Transverse colon (tissue), 4 donors: ENCODE data around the gene NAT16. TPM values are rescaled to one million over a fixed set of nuclear protein-coding genes. Genes with fewer than 3 reads are reported as not detected.

Source experiments
- DNase-seq: peaks from one replicate; pipeline ENCODE4 v3.0.0-alpha.2; 2019
- H3K27ac ChIP-seq, 4 donors: fragments of 200-600 bp; sonication (generic); 2 replicates each; pipeline ENCODE4 v1.5.1; 2016 to 2018; ENCODE audit warnings: inconsistent platforms in 4 of 4
- H3K27me3 ChIP-seq: fragments of 200-600 bp; sonication (generic); 2 replicates; pipeline ENCODE4 v1.5.1; 2017; ENCODE audit warnings: inconsistent platforms
- H3K36me3 ChIP-seq, 4 donors: fragments of 200-600 bp; sonication (generic); 2 replicates each; pipeline ENCODE4 v1.5.1; 2017 to 2019; ENCODE audit warnings: inconsistent platforms in 4 of 4
- H3K4me1 ChIP-seq, 4 donors: fragments of 200-600 bp; sonication (generic); 2 replicates each; pipeline ENCODE4 v1.5.1; 2017 to 2020; ENCODE audit warnings: inconsistent platforms in 4 of 4
- H3K4me3 ChIP-seq, 4 donors: fragments of 200-600 bp; sonication (generic); 1 replicate in 1 of 4; 2 replicates in 3 of 4; pipeline versions ENCODE4 v1.5.1 to v1.6.1; 2017 to 2019; ENCODE audit warnings: inconsistent platforms in 4 of 4
- H3K9me3 ChIP-seq, 2 donors: fragments of 200-600 bp; sonication (generic); 2 replicates each; pipeline ENCODE4 v1.5.1; 2017 to 2019; ENCODE audit warnings: inconsistent platforms in 2 of 2
- CTCF ChIP-seq, 5 experiments: fragments of 200-600 bp in 3 of 5; fragments of 450-650 bp in 2 of 5; sonication (generic) in 3 of 5; IDR thresholded peaks; 1 replicate in 2 of 5; 2 replicates in 3 of 5; pipeline ENCODE4 v1.5.1; 2016 to 2017; ENCODE audit warnings: antibody characterized with exemption in 5 of 5, inconsistent platforms in 3 of 5, mild to moderate bottlenecking in 2 of 5, moderate library complexity in 1 of 5
- EP300 ChIP-seq: sonication (generic); formaldehyde crosslinking; IDR thresholded peaks from one replicate; pipeline ENCODE4 v1.6.1; 2017; ENCODE audit warnings: antibody characterized with exemption, low read depth
- POLR2A ChIP-seq: fragments of 450-650 bp; IDR thresholded peaks from one replicate; pipeline ENCODE4 v1.6.1; 2016; ENCODE audit warnings: antibody characterized with exemption, mild to moderate bottlenecking, moderate library complexity
- POLR2AphosphoS5 ChIP-seq, 3 donors: sonication (generic); formaldehyde crosslinking; IDR thresholded peaks; one replicate each; pipeline ENCODE4 v1.6.1; 2016; ENCODE audit warnings: antibody characterized with exemption in 3 of 3
- WGBS, 2 donors: methylation state at CpG; one replicate each; pipeline ENCODE4 v1.1.5; 2018; ENCODE audit warnings: low coverage in 1 of 2; 5-methylcytosine and 5-hydroxymethylcytosine counted together
- in situ Hi-C, 4 donors: fragments of 200-750 bp; cut with MboI; loops; one replicate each; pipeline versions ENCODE4 v1.15.0 to v1.15.1; 2017; ENCODE audit warnings: low sequenced_read_pairs in 3 of 4, low pct_ligation_motif_present in 1 of 4, low pct_unique_long_range_greater_than_20kb in 1 of 4
- intact Hi-C: fragments of 100-400 bp; cut with DNase I; formaldehyde crosslinking; loops from one replicate; pipeline ENCODE4 v1.15.1; 2023; ENCODE audit warnings: low total_unique reads
- total RNA-seq, 4 donors: library from RNA; depleted of rRNA; stranded (reverse); fragments of >200 nt; gene quantifications; one replicate each; pipeline ENCODE4 v1.1.0, GENCODE V29; 2016

The NAT16 gene
- total RNA-seq, 4 donors from 2014 or later, result not detected

- intact Hi-C loops (no loop called here), in situ Hi-C loops (no loop called here)
- peaks cover 8 to 18% (median 14%) of the 10 kb centered on the region in 4 donors for H3K4me1 ChIP-seq
- H3K27me3 ChIP-seq, result no peaks in the 10 kb centered on the region
- 95 to 100% methylated on average over 1 to 27 of the region's 27 CpGs for WGBS, 2 donors
- H3K36me3 ChIP-seq, result peaks cover 0 to 25% (median 10%) of the 10 kb centered on the region in 4 donors
- no peaks in the 10 kb centered on the region for H3K9me3 ChIP-seq
- DNase-seq, result no peak
- H3K4me3 ChIP-seq, result no peak overlapping the region
- H3K27ac ChIP-seq, result no peak overlapping the region
- TF ChIP-seq POLR2AphosphoS5 (IDR thresholded peaks at IDR 0.05), result no peak
- TF ChIP-seq EP300, result no peak
- TF ChIP-seq POLR2A, result no peak
- no peak for TF ChIP-seq CTCF (IDR thresholded peaks at IDR 0.05)
Measured at GRCh38 chr7:101222275-101222830, 42.3 kb upstream of the NAT16 start.

GRCh38 chr7:101220295-101220694 lies 40.2 kb upstream of the NAT16 start:
- Histone ChIP-seq H3K4me1 (peaks cover 16 to 31% (median 27%) of the 10 kb centered on the region in 4 donors), H3K4me3 (no peak overlapping the region), H3K9me3 (no peaks in the 10 kb centered on the region), H3K36me3 (peaks cover 0 to 20% (median 10%) of the 10 kb centered on the region in 4 donors), H3K27ac (no peak overlapping the region), H3K27me3 (no peaks in the 10 kb centered on the region)
- TF ChIP-seq EP300 (no peak), CTCF (IDR thresholded peaks at IDR 0.05) (no peak), POLR2A (no peak), POLR2AphosphoS5 (IDR thresholded peaks at IDR 0.05) (no peak)
- intact Hi-C loops (no loop called here), in situ Hi-C loops (no loop called here)
- 33 to 89% methylated on average over 1 to 5 of the region's 5 CpGs for WGBS, 2 donors
- no peak for DNase-seq

GRCh38 chr7:101218236-101219125 lies 38.4 kb upstream of the NAT16 start:
- H3K27ac ChIP-seq, result peak overlapping the region; percentile 90 to 97 (median 96)
- H3K4me1 ChIP-seq, result peaks cover 16 to 36% (median 27%) of the 10 kb centered on the region in 4 donors
- 6 to 13% methylated on average over 13 to 26 of the region's 26 CpGs for WGBS, 2 donors
- TF ChIP-seq POLR2AphosphoS5 (IDR thresholded peaks at IDR 0.05) (no peak), EP300 (no peak)
- no peaks in the 10 kb centered on the region for H3K27me3 ChIP-seq
- DNase-seq, result no peak
- in situ Hi-C loops, result no loop called here
- intact Hi-C loops, result no loop called here
- no peaks in the 10 kb centered on the region for H3K9me3 ChIP-seq
- peaks cover 0 to 11% (median 4%) of the 10 kb centered on the region in 4 donors for H3K36me3 ChIP-seq
- peak overlapping the region; percentile 73 to 96 (median 78) for H3K4me3 ChIP-seq

- peak; percentile 98 for DNase-seq
- peak within 1 kb of the TSS; percentile 73 to 96 (median 78) for H3K4me3 ChIP-seq
- peaks cover 0 to 9% (median under 1%) of the 10 kb centered on the region in 4 donors for H3K36me3 ChIP-seq
- in situ Hi-C loops (no loop called here), intact Hi-C loops (no loop called here)
- H3K27ac ChIP-seq, result peak within 1 kb of the TSS; percentile 90 to 97 (median 96)
- peaks cover 16 to 36% (median 27%) of the 10 kb centered on the region in 4 donors for H3K4me1 ChIP-seq
- TF ChIP-seq CTCF (IDR thresholded peaks at IDR 0.05) (peak in 3 of 5 experiments; percentile 11 to 36 (median 20)), POLR2A (peak; percentile 64), POLR2AphosphoS5 (IDR thresholded peaks at IDR 0.05) (peak; percentile 33 to 71 (median 44)), EP300 (no peak)
- H3K27me3 ChIP-seq, result no peaks in the 10 kb centered on the region
- no peaks in the 10 kb centered on the region for H3K9me3 ChIP-seq
- WGBS, 2 donors, result 1 to 5% methylated on average over 3 to 57 of the region's 57 CpGs
Measured at GRCh38 chr7:101217388-101218235, 37.5 kb upstream of the NAT16 start, which contains the start of the genes PLOD3 and ZNHIT1. TSS of gene PLOD3 (minus strand) at chr7:101217581. CDS start at chr7:101217274, 307 bp downstream. TSS of gene ZNHIT1 (plus strand) at chr7:101218165. CDS start at chr7:101218196, 31 bp downstream.
